HG02981 (cell line): ENCODE data around the gene IL17RC.
"Not testable (repeated sequence)": the region's sequence is repeated elsewhere in the genome, so short reads cannot be mapped to it uniquely, and the experiment has no call there.

Source experiments
- ATAC-seq: cut with Tn5 transposase; IDR thresholded peaks from one replicate; pipeline ENCODE4 v1.9.1; 2021; ENCODE audit warnings: mild to moderate bottlenecking, moderate library complexity; ENCODE audit not compliant: unreplicated experiment

The IL17RC gene

DNA sequence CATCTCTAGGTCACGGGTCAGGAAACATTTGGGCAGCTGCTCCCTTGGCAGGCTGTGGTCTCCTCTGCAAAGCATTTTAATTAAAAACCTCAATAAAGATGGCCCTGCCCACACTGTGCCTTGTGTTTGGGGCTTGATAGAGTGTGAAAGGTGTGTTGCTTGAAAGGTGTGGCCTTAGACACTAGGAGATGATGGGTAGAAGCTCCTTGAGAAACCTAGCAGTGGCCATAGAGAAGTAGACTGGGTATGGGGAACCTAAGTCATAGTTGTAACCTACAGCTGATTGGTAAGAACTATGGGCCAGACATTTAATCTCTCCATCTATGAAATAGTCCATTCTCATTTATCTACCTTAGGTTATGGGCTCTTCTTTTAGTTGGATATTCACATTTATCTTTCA, 23.2 kb upstream of the IL17RC start:
- ATAC-seq: no peak

GRCh38 chr3:9895715-9896114, 21.2 kb upstream of the IL17RC start:
- not testable (repeated sequence) for ATAC-seq

GRCh38 chr3:9896755-9897407, 20.0 kb upstream of the IL17RC start:
- ATAC-seq: not testable (repeated sequence)

DNA sequence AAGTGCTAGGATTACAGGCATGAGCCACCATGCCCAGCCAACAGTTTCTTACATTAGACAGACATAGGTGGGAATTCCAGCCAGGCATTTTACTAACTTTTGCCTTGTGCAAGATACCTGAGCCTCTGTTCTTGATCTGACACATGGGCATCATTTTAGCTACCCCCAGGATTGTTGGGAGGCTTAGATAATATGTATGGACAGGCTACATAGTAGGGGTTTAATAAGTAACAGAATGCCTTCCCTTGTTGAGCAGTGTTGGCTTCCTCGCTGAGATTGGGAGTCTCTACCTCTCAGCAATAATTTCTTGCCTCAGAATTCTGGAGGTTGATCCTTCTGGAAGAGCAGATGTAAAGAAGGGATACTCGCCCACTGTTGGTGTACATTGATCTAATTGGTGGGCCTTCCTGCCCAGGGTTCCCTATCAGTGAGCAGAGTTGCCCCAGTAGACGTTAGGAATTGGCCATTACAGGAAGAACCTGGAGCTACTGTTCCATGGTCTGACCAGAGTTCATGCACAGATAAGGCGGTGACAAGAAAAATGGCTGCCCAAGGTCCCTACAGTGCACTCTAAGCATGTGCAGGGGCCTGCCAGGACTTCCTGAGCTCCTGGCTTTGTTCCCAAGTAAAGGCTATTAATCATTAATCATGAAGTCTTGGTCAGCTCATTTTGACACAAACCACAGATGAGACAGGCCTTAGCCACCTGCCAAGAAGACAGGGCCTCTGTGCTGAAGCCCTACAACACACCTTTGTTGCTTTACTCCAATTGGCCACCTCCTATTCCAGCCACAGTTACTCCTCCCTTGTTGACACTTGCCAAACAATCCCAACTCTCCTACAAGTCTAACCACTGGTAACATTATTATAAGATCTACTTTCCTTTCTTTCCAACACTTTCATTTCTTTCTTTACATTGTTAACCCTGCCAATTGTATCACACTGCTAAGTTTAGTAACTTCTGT, 19.2 kb upstream of the IL17RC start:
- ATAC-seq: no peak

DNA sequence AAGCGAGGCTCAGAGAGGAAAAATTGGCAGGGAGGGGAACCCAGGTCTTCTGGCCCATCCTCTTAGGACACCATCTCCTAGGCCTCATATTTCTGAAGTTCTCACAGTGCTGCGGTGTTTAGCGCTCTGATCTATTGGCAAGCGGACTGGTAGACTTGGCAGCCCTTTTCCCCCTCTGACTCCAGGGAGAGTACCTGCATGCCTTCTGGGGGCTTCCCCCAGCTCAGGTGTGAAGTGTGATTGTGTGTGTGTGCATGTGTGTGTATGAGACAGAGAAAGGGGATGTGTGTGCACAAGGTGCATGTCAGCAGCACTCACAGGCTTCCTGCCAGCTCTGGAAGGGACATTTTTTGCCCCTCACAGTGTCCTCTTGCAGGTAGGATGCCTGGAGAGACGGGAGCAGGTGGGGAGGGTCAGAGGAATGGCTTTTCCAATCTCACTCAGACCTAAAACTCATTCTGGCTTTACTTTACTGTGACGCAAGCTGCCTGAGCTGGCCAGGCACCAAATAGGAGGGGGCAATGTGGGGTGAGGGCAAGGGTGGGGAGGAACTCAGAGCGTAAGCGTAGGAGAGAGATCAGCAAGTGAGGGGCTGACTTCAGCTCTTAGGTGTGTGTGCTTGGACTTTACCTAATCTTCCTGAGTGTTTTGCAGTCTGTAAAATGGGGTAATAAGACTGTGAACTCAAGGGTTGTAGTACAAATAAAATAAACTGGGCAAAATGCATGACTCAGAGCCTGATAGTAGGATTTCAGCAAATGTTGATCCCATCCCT, 18.2 kb upstream of the IL17RC start:
- no peak for ATAC-seq

DNA sequence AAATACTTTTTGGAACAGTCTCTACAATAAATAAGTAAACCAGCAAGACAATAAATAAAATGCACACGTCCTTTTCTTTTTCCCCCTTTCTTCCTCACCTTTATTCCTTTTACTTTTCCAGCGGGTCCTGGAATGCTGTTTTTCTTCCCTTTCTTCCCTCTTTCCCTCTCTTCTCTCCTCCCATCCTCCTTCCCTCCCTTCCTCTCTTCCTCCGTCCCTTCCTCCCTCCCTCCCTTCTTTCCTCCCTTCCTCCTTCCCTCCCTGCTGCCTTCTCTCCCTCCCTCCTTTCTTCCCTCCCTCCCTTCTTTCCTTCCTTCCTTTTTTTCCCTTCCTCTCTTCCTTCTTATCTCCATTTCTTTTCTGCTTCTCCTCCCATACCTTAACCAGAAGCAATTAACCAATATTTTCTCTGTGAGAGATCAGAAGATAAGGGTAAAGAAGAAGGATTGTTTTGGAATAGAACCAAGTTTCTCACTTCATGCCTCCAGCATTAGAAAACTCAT, 17.6 kb upstream of the IL17RC start:
- ATAC-seq: no peak

GRCh38 chr3:9900965-9901415, 15.9 kb upstream of the IL17RC start:
- not testable (repeated sequence) for ATAC-seq

- ATAC-seq: no peak
These were observed 14.9 kb upstream of the IL17RC start for GRCh38 chr3:9901967-9902366.

GRCh38 chr3:9902372-9903237, 14.3 kb upstream of the IL17RC start, which contains the start of gene IL17RE:
TSS of gene IL17RE (plus strand) at chr3:9902848. CDS start at chr3:9902933, 85 bp downstream.
- no peak for ATAC-seq

DNA sequence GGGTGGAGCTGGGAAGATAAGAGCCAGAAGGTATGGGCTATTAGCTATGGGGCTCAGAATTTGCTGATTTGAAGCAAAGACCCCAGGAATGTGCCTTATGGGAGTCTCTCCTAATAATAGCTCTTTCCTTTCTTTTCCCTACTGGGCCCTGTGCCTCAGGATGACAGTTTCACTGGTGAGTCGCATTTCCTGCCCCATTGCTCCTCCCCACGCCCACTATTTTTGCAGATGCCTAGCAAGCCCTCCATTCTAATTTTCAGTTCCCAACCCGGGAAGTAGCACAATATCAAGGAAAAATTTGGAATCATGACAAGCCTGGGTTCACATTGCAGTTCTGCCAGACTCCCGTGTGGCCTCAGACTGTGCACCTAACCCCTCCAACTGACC, 13.7 kb upstream of the IL17RC start:
- ATAC-seq: no peak

GRCh38 chr3:9903904-9904303, 13.0 kb upstream of the IL17RC start:
- no peak for ATAC-seq

- no peak for ATAC-seq
These were observed 10.4 kb upstream of the IL17RC start for GRCh38 chr3:9906480-9906879.

DNA sequence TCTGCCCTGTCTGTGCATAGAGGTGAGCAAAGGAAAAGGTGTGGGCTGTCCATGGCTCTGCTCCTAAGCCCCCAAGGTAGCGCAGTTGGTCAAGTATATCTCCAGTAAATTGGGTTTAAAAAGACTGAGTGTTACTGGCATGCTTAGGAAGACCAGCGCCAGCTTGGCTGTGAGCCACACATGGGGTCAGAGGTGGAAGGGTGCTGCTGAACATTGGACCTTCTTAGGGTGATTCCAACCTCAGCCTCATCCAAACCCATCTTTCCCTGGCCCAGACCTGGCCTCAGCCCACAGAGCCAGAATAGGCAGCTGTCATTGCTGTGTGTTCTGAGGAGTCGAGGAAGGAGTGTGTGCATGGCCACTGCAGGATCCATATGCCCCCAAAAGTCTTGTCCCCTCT, 8.6 kb upstream of the IL17RC start:
- no peak for ATAC-seq

- ATAC-seq: no peak
These were observed 7.5 kb upstream of the IL17RC start for GRCh38 chr3:9909221-9910013.

- no peak for ATAC-seq
These were observed 5.0 kb upstream of the IL17RC start for GRCh38 chr3:9911863-9912262.

DNA sequence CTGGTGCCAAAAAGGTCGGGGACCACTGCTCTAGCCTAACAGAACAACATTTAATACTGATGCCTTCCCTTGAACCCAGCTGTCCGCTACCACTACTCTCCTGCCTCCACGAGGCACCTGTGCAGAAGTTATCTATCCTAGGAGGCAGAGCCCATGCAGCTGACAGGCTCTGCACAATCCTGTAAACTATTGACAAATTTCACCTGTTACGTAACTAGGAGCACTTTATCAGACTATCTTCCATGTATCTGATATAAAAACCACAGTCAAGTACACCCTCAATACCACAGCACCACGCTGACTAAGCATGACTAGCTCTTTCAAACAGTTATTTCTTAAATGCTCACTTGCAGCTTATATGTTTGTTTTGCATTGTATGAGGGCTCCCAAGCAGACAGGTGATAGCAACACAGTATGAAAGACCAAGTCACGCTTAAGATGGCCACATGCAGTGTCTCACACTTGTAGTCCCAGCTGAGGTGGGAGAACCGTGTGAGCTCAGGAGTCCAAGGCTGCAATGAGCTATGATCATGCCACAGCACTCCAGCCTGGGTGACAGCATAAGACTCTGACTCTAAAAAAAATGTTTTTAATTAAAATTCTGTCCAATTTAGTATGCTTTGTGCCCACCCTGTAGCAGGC, 4.5 kb upstream of the IL17RC start:
- ATAC-seq: no peak

- no peak for ATAC-seq
These were observed 3.3 kb upstream of the IL17RC start for GRCh38 chr3:9913601-9914000.

- no peak for ATAC-seq
These were observed 2.9 kb upstream of the IL17RC start for GRCh38 chr3:9914011-9914410.
